ENCODE measurements around the gene TBC1D2B. TPM values are rescaled to one million over a fixed set of nuclear protein-coding genes. Genes with fewer than 3 reads are reported as not detected.

Gene TBC1D2B
- total RNA-seq, 1 experiment from 2014 or later, result 17.6 TPM

- no peak overlapping the region for H4K91ac ChIP-seq (ENCODE audit: insufficient read length, low read depth, low read length)
- H3K36me3 Mint-ChIP-seq (ENCODE audit: insufficient read depth in 1 of 3, low read depth in 3 of 3), result no peaks in the 10 kb centered on the region
Measured at GRCh38 chr15:78060232-78060631, 17.3 kb downstream of the TBC1D2B start.

More at GRCh38 chr15:78060232-78060631, 17.3 kb downstream of the TBC1D2B start:
- H2AK5ac ChIP-seq (ENCODE audit: insufficient read length, low read length), result no peak overlapping the region
- H2BK15ac ChIP-seq (ENCODE audit: low read depth, low read length), result no peak overlapping the region
- H3K23ac ChIP-seq (ENCODE audit: insufficient read length, low read depth, low read length), result no peak overlapping the region
- H3K4ac ChIP-seq (ENCODE audit: low read depth, low read length), result no peak overlapping the region
- H3K79me1 ChIP-seq (ENCODE audit: insufficient read depth, low read depth, low read length, poor library complexity, severe bottlenecking), result peaks cover 2% of the 10 kb centered on the region
- no peak overlapping the region for H4K5ac ChIP-seq (ENCODE audit: insufficient read length, low read depth, low read length)
- no peak overlapping the region for H3K14ac ChIP-seq (ENCODE audit: insufficient read depth, low read length)
- no peaks in the 10 kb centered on the region for H3K23me2 ChIP-seq (ENCODE audit: insufficient read length, low read depth, low read length, poor library complexity, severe bottlenecking)
- H4K20me1 ChIP-seq (ENCODE audit: control insufficient read depth, insufficient read depth, insufficient read length), result no peaks in the 10 kb centered on the region
- TF ChIP-seq CTCF (conservative IDR thresholded peaks at IDR 0.05), result no peak
- H3K27ac ChIP-seq (ENCODE audit: insufficient read length, low read depth, low read length), result no peak overlapping the region
- WGBS (ENCODE audit: extremely low coverage, insufficient read length, low lambda C conversion rate), result no CpG with 5 or more reads among the region's 5 CpGs
- no peak overlapping the region for H2BK20ac ChIP-seq (ENCODE audit: low read depth, low read length, poor library complexity, severe bottlenecking)
- no peak for DNase-seq
- H4K8ac ChIP-seq (replicated peaks; ENCODE audit: insufficient read length, low read depth, low read length), result no peak overlapping the region
- no peak overlapping the region for H3K56ac ChIP-seq (ENCODE audit: insufficient read length, low read depth, low read length)
- no peak overlapping the region for H3K4me3 Mint-ChIP-seq
- H3K18ac ChIP-seq (ENCODE audit: insufficient read length, low read depth, low read length), result no peak overlapping the region
- no peak overlapping the region for H3K9ac ChIP-seq (ENCODE audit: extremely low read depth, insufficient read length, low read length)
- H2BK120ac ChIP-seq (ENCODE audit: low read depth, low read length, poor library complexity, severe bottlenecking), result no peak overlapping the region
- no peak overlapping the region for H2BK12ac ChIP-seq (ENCODE audit: insufficient read length, low read depth, low read length)
- H3K27me3 ChIP-seq (ENCODE audit: insufficient read depth, low read length), result no peaks in the 10 kb centered on the region
- H3K27me3 Mint-ChIP-seq (ENCODE audit: low read depth), result no peaks in the 10 kb centered on the region
- H2AFZ ChIP-seq (ENCODE audit: low read length), result no peak overlapping the region
- H3K4me1 ChIP-seq (ENCODE audit: insufficient read depth, low read length), result no peaks in the 10 kb centered on the region
- H3K79me2 ChIP-seq (ENCODE audit: insufficient read depth, low read length), result peaks cover 3% of the 10 kb centered on the region; the same call in 1 of the 2 replicates
- no peak overlapping the region for H2BK5ac ChIP-seq (ENCODE audit: insufficient read length, low read length)
- H3K27ac Mint-ChIP-seq, result no peak overlapping the region
- no peak overlapping the region for H3T11ph ChIP-seq (ENCODE audit: low read length)
- H3K9me3 ChIP-seq (ENCODE audit: control insufficient read depth, low read depth, low read length), result no peaks in the 10 kb centered on the region
- no peaks in the 10 kb centered on the region for H3K9me3 Mint-ChIP-seq
- H3K4me2 ChIP-seq (ENCODE audit: insufficient read depth, insufficient read length, low read length), result no peak overlapping the region
- H3K4me1 Mint-ChIP-seq, result peaks cover 18 to 19% of the 10 kb centered on the region in 2 experiments

All from H9 (cell line).